Uterus (tissue), 4 donors: Measurements from ENCODE around the gene PIF1. TPM values are rescaled to one million over a fixed set of nuclear protein-coding genes. Genes with fewer than 3 reads are reported as not detected.

Source experiments
- DNase-seq, 2 donors: peaks; one replicate each; pipeline ENCODE4 v3.0.0-alpha.2; 2019 to 2020
- H3K27ac ChIP-seq, 2 donors: fragments of 200-600 bp; sonication (generic); 1 replicate in 1 of 2; 2 replicates in 1 of 2; pipeline ENCODE4 v1.5.1; 2016 to 2018
- H3K27me3 ChIP-seq, 2 donors: fragments of 200-600 bp; sonication (generic); one replicate each; pipeline ENCODE4 v1.5.1; 2018 to 2019; ENCODE audit warnings: control low read depth in 1 of 2
- H3K36me3 ChIP-seq, 2 donors: fragments of 200-600 bp; sonication (generic); one replicate each; pipeline ENCODE4 v1.5.1; 2019; ENCODE audit warnings: control low read depth in 1 of 2
- H3K4me1 ChIP-seq, 2 donors: fragments of 200-600 bp; sonication (generic); one replicate each; pipeline ENCODE4 v1.5.1; 2018 to 2019; ENCODE audit warnings: control low read depth in 1 of 2
- H3K4me3 ChIP-seq, 2 donors: fragments of 200-600 bp; sonication (generic); 1 replicate in 1 of 2; 2 replicates in 1 of 2; pipeline ENCODE4 v1.5.1; 2018 to 2019; ENCODE audit warnings: mild to moderate bottlenecking in 1 of 2
- H3K9me3 ChIP-seq, 2 donors: fragments of 200-600 bp; sonication (generic); one replicate each; pipeline ENCODE4 v1.5.1; 2019; ENCODE audit warnings: control low read depth in 1 of 2
- CTCF ChIP-seq, 4 experiments: fragments of 200-600 bp in 2 of 4; fragments of 450-650 bp in 2 of 4; sonication (generic) in 2 of 4; IDR thresholded peaks; one replicate each; pipeline ENCODE4 v1.5.1; 2016 to 2019; ENCODE audit warnings: antibody characterized with exemption in 4 of 4, mild to moderate bottlenecking in 2 of 4, moderate library complexity in 1 of 4
- POLR2A ChIP-seq, 2 donors: fragments of 450-650 bp; IDR thresholded peaks; one replicate each; pipeline ENCODE4 v1.6.1; 2016; ENCODE audit warnings: antibody characterized with exemption in 2 of 2, mild to moderate bottlenecking in 1 of 2, moderate library complexity in 1 of 2
- intact Hi-C: fragments of 100-400 bp; cut with DNase I; formaldehyde crosslinking; loops from one replicate; pipeline ENCODE4 v1.15.1; 2023; ENCODE audit warnings: low total_unique reads
- total RNA-seq, 4 donors: library from RNA; depleted of rRNA in 3 of 4; stranded (reverse); fragments of >200 nt in 3 of 4; gene quantifications; one replicate each; pipeline versions ENCODE4 v1.1.0 to v1.2.4, GENCODE V29; 2014 to 2023
- donor health status: DM: yes; HTN: yes; CAD: no.

Gene PIF1
- total RNA-seq, 4 donors from 2014 or later: 0.24 to 5.5 (median 0.29) TPM; not detected in 1

DNA sequence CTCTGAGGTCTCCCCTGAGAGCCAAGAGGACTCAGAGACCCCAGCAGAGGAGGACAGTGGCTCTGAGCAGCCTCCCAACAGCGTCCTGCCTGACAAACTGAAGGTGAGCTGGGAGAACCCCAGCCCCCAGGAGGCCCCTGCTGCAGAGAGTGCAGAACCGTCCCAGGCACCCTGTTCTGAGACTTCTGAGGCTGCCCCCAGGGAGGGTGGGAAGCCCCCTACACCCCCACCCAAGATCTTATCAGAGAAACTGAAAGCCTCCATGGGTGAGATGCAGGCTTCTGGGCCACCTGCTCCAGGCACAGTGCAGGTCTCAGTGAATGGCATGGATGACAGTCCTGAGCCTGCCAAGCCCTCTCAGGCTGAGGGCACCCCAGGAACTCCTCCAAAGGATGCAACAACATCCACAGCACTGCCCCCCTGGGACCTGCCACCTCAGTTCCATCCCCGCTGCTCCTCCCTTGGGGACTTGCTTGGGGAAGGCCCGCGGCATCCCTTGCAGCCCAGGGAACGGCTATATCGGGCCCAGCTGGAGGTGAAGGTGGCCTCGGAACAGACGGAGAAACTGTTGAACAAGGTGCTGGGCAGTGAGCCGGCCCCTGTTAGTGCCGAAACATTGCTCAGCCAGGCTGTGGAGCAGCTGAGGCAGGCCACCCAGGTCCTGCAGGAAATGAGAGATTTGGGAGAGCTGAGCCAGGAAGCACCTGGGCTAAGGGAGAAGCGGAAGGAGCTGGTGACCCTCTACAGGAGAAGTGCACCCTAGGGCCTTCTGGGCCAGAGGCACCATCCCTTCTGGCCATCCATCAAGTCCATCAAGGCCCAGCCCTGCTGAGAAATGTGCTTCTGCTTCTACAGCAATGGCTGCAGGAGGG is 39.9 kb upstream of the PIF1 start:
- peak overlapping the region; percentile 45 to 60 for H3K27ac ChIP-seq
- intact Hi-C loops: no loop called here
- peaks cover 0 to 4% of the 10 kb centered on the region in 2 donors for H3K4me1 ChIP-seq
- H3K9me3 ChIP-seq: no peaks in the 10 kb centered on the region
- H3K4me3 ChIP-seq: no peak overlapping the region
- no peak for DNase-seq
- TF ChIP-seq CTCF (IDR thresholded peaks at IDR 0.05) (no peak), POLR2A (IDR thresholded peaks at IDR 0.05) (no peak)
- no peaks in the 10 kb centered on the region for H3K27me3 ChIP-seq
- no peaks in the 10 kb centered on the region for H3K36me3 ChIP-seq

GRCh38 chr15:64864068-64864467 is 38.6 kb upstream of the PIF1 start:
- Histone ChIP-seq H3K27ac (peak overlapping the region; percentile 28 to 30), H3K27me3 (no peaks in the 10 kb centered on the region), H3K36me3 (no peaks in the 10 kb centered on the region), H3K4me1 (peaks cover 0 to 4% of the 10 kb centered on the region in 2 donors), H3K4me3 (no peak overlapping the region), H3K9me3 (no peaks in the 10 kb centered on the region)
- no peak for DNase-seq
- intact Hi-C loops: no loop called here
- TF ChIP-seq CTCF (IDR thresholded peaks at IDR 0.05) (no peak), POLR2A (IDR thresholded peaks at IDR 0.05) (no peak)

- H3K27ac ChIP-seq: peak overlapping the region in 1 of 2 donors; percentile 44
- H3K36me3 ChIP-seq: no peaks in the 10 kb centered on the region
- H3K27me3 ChIP-seq: no peaks in the 10 kb centered on the region
- intact Hi-C loops: no loop called here
- no peaks in the 10 kb centered on the region for H3K9me3 ChIP-seq
- H3K4me3 ChIP-seq: no peak overlapping the region
- TF ChIP-seq POLR2A (IDR thresholded peaks at IDR 0.05) (no peak), CTCF (IDR thresholded peaks at IDR 0.05) (no peak)
- no peak for DNase-seq
- H3K4me1 ChIP-seq: peaks cover 7 to 8% of the 10 kb centered on the region in 2 donors
These were observed 37.0 kb upstream of the PIF1 start for GRCh38 chr15:64862408-64862807.

DNA sequence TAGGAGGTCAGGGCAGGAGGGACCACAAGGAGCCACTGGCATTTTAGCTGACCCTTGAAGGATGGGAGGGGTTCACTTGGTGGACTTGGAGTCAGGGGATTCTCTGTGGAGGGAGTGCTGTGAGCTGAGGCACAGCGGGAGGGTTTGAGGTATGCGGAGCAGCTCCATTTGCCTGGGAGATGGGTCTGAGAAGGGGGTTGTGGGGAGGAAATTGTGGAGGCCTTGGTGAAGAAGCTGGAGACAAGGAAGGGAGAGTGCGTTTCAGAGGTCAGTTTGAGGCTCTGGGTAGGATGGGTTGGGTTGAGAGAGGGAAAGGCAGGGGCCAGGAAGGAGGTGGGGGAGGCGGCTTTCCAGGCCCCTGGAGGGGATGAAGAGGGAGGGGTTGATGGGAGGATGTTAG is 36.5 kb upstream of the PIF1 start:
- DNase-seq: no peak

More for the DNA sequence above, 36.5 kb upstream of the PIF1 start:
- Histone ChIP-seq H3K4me1 (peaks cover 10 to 13% of the 10 kb centered on the region in 2 donors), H3K9me3 (no peaks in the 10 kb centered on the region), H3K4me3 (no peak overlapping the region), H3K27me3 (no peaks in the 10 kb centered on the region), H3K36me3 (no peaks in the 10 kb centered on the region), H3K27ac (peak overlapping the region in 1 of 2 donors; percentile 44)
- intact Hi-C loops: no loop called here
- no peak for TF ChIP-seq CTCF (IDR thresholded peaks at IDR 0.05)
- TF ChIP-seq POLR2A (IDR thresholded peaks at IDR 0.05): no peak
